MG63 (cell line): ENCODE measurements around the gene MTRF1. TPM values are rescaled to one million over a fixed set of nuclear protein-coding genes. Genes with fewer than 3 reads are reported as not detected.
"Not testable (repeated sequence)": the region's sequence is repeated elsewhere in the genome, so short reads cannot be mapped to it uniquely, and the experiment has no call there.

Experiments used
- DNase-seq: peaks from one replicate; pipeline ENCODE4 v3.0.0-alpha.2; 2020
- H3K27me3 ChIP-seq: fragments of 250-450 bp; sonication (Bioruptor Pico); 2 replicates; pipeline ENCODE4 v1.5.1; 2020; ENCODE audit warnings: mild to moderate bottlenecking, moderate library complexity
- H3K36me3 ChIP-seq: fragments of 250-450 bp; sonication (Bioruptor Pico); 2 replicates; pipeline ENCODE4 v1.5.1; 2020; ENCODE audit warnings: mild to moderate bottlenecking, moderate library complexity
- H3K4me3 ChIP-seq: fragments of 250-450 bp; sonication (Bioruptor Pico); 2 replicates; pipeline ENCODE4 v1.5.1; 2020; ENCODE audit warnings: mild to moderate bottlenecking, moderate library complexity
- H3K9me3 ChIP-seq: fragments of 250-450 bp; sonication (Bioruptor Pico); 2 replicates; pipeline ENCODE4 v1.5.1; 2020; ENCODE audit warnings: mild to moderate bottlenecking, moderate library complexity
- total RNA-seq: library from RNA; depleted of rRNA; stranded (reverse); fragments of >200 nt; shearing (Covaris generic); gene quantifications from 2 replicates; pipeline ENCODE4 v1.2.3, GENCODE V29; 2014; ENCODE audit warnings: low replicate concordance

Gene MTRF1
- total RNA-seq, 1 experiment from 2014 or later, result 14.0 TPM

- Histone ChIP-seq H3K4me3 (no peak overlapping the region), H3K36me3 (no peaks in the 10 kb centered on the region), H3K9me3 (peaks cover 17% of the 10 kb centered on the region), H3K27me3 (no peaks in the 10 kb centered on the region)
- no peak for DNase-seq
Observed at GRCh38 chr13:41206467-41206866, 56.9 kb downstream of the MTRF1 start.

GRCh38 chr13:41203810-41204209 is 59.6 kb downstream of the MTRF1 start:
- no peak for DNase-seq
- no peak overlapping the region for H3K4me3 ChIP-seq
- H3K36me3 ChIP-seq, result no peaks in the 10 kb centered on the region
- H3K9me3 ChIP-seq, result peaks cover 3% of the 10 kb centered on the region; the same call in 1 of the 2 replicates
- H3K27me3 ChIP-seq, result no peaks in the 10 kb centered on the region

GRCh38 chr13:41200126-41200525 is 63.2 kb downstream of the MTRF1 start:
- H3K36me3 ChIP-seq, result no peaks in the 10 kb centered on the region
- no peak overlapping the region for H3K4me3 ChIP-seq
- no peaks in the 10 kb centered on the region for H3K9me3 ChIP-seq
- no peaks in the 10 kb centered on the region for H3K27me3 ChIP-seq
- DNase-seq, result no peak

- Histone ChIP-seq H3K36me3 (no peaks in the 10 kb centered on the region), H3K9me3 (no peaks in the 10 kb centered on the region), H3K4me3 (no peak overlapping the region), H3K27me3 (no peaks in the 10 kb centered on the region)
- no peak for DNase-seq
Observed at GRCh38 chr13:41199526-41199925, 63.9 kb downstream of the MTRF1 start.

GRCh38 chr13:41199079-41199478 is 64.3 kb downstream of the MTRF1 start:
- Histone ChIP-seq H3K27me3 (no peaks in the 10 kb centered on the region), H3K4me3 (no peak overlapping the region), H3K9me3 (no peaks in the 10 kb centered on the region), H3K36me3 (no peaks in the 10 kb centered on the region)
- DNase-seq, result no peak

GRCh38 chr13:41196620-41197019 is 66.8 kb downstream of the MTRF1 start:
- no peak for DNase-seq
- Histone ChIP-seq H3K36me3 (0 out of 2 replicates have a peak, but pooled peaks cover 7% of the 10 kb centered on the region), H3K4me3 (no peak overlapping the region), H3K9me3 (peaks cover 10% of the 10 kb centered on the region), H3K27me3 (no peaks in the 10 kb centered on the region)

- Histone ChIP-seq H3K27me3 (no peaks in the 10 kb centered on the region), H3K4me3 (no peak overlapping the region), H3K36me3 (0 out of 2 replicates have a peak, but pooled peaks cover 7% of the 10 kb centered on the region), H3K9me3 (peaks cover 10% of the 10 kb centered on the region)
- no peak for DNase-seq
Observed at GRCh38 chr13:41196011-41196410, 67.4 kb downstream of the MTRF1 start.

GRCh38 chr13:41193919-41194824 is 69.2 kb downstream of the MTRF1 start, which contains the start of gene KBTBD7:
TSS of gene KBTBD7 (minus strand) at chr13:41194569. CDS start at chr13:41194257, 312 bp downstream.
- H3K36me3 ChIP-seq, result peaks cover 14% of the 10 kb centered on the region; the same call in 1 of the 2 replicates
- peak; percentile 96 for DNase-seq
- no peaks in the 10 kb centered on the region for H3K27me3 ChIP-seq
- peaks cover 15% of the 10 kb centered on the region for H3K9me3 ChIP-seq
- peak within 1 kb of the TSS; percentile 41 for H3K4me3 ChIP-seq

GRCh38 chr13:41193469-41193868 is 69.9 kb downstream of the MTRF1 start:
- no peak for DNase-seq
- Histone ChIP-seq H3K9me3 (peaks cover 15% of the 10 kb centered on the region), H3K36me3 (peaks cover 14% of the 10 kb centered on the region; the same call in 1 of the 2 replicates), H3K4me3 (no peak overlapping the region), H3K27me3 (no peaks in the 10 kb centered on the region)

GRCh38 chr13:41188584-41188983 is 74.8 kb downstream of the MTRF1 start:
- no peak for DNase-seq
- Histone ChIP-seq H3K36me3 (peaks cover 14% of the 10 kb centered on the region; the same call in 1 of the 2 replicates), H3K9me3 (peaks cover 17% of the 10 kb centered on the region), H3K4me3 (no peak overlapping the region), H3K27me3 (no peaks in the 10 kb centered on the region)

- no peak overlapping the region for H3K4me3 ChIP-seq
- peaks cover 7% of the 10 kb centered on the region; the same call in 1 of the 2 replicates for H3K36me3 ChIP-seq
- peaks cover 7% of the 10 kb centered on the region for H3K9me3 ChIP-seq
- DNase-seq, result no peak
- H3K27me3 ChIP-seq, result no peaks in the 10 kb centered on the region
Observed at GRCh38 chr13:41186481-41186880, 76.9 kb downstream of the MTRF1 start.

GRCh38 chr13:41182231-41182630 is 81.1 kb downstream of the MTRF1 start:
- peaks cover 10% of the 10 kb centered on the region for H3K9me3 ChIP-seq
- no peak for DNase-seq
- no peaks in the 10 kb centered on the region for H3K27me3 ChIP-seq
- H3K4me3 ChIP-seq, result no peak overlapping the region
- no peaks in the 10 kb centered on the region for H3K36me3 ChIP-seq

- Histone ChIP-seq H3K27me3 (no peaks in the 10 kb centered on the region), H3K9me3 (peaks cover 19% of the 10 kb centered on the region)
- no peak for DNase-seq
Observed at GRCh38 chr13:41179593-41180250, 83.7 kb downstream of the MTRF1 start.

GRCh38 chr13:41178040-41178439 is 85.3 kb downstream of the MTRF1 start:
- Histone ChIP-seq H3K36me3 (peaks cover 2% of the 10 kb centered on the region; the same call in 1 of the 2 replicates), H3K9me3 (peaks cover 21% of the 10 kb centered on the region), H3K27me3 (no peaks in the 10 kb centered on the region), H3K4me3 (no peak overlapping the region)
- no peak for DNase-seq

More at GRCh38 chr13:41179593-41180250, 83.7 kb downstream of the MTRF1 start:
- Histone ChIP-seq H3K36me3 (peaks cover 2% of the 10 kb centered on the region; the same call in 1 of the 2 replicates), H3K4me3 (no peak overlapping the region)

- Histone ChIP-seq H3K9me3 (peaks cover 21% of the 10 kb centered on the region), H3K4me3 (no peak overlapping the region), H3K36me3 (peaks cover 2% of the 10 kb centered on the region; the same call in 1 of the 2 replicates), H3K27me3 (no peaks in the 10 kb centered on the region)
- no peak for DNase-seq
Observed at GRCh38 chr13:41177616-41178015, 85.8 kb downstream of the MTRF1 start.

GRCh38 chr13:41175576-41175975 is 87.8 kb downstream of the MTRF1 start:
- not testable (repeated sequence) for H3K27me3 ChIP-seq, H3K4me3 ChIP-seq, DNase-seq, H3K36me3 ChIP-seq
- H3K9me3 ChIP-seq, result peaks cover 21% of the 10 kb centered on the region
